A172 (cell line): Measurements from ENCODE around the gene NBPF20. TPM values are rescaled to one million over a fixed set of nuclear protein-coding genes. Genes with fewer than 3 reads are reported as not detected.
A peak's percentile ranks its signal among the peaks of the same experiment; 100 is the strongest.
"Not testable (repeated sequence)": the region's sequence is repeated elsewhere in the genome, so short reads cannot be mapped to it uniquely, and the experiment has no call there.

Experiments
- DNase-seq: peaks from one replicate; pipeline ENCODE4 v3.0.0-alpha.2; 2015; ENCODE audit warnings: low spot score
- total RNA-seq: library from RNA; depleted of rRNA; stranded (reverse); fragments of >200 nt; shearing (Covaris generic); gene quantifications from 2 replicates; pipeline ENCODE4 v1.2.3, GENCODE V29; 2014; rRNA removed

NBPF20 gene
- total RNA-seq, 1 experiment from 2014 or later, result 2.3 TPM

DNA sequence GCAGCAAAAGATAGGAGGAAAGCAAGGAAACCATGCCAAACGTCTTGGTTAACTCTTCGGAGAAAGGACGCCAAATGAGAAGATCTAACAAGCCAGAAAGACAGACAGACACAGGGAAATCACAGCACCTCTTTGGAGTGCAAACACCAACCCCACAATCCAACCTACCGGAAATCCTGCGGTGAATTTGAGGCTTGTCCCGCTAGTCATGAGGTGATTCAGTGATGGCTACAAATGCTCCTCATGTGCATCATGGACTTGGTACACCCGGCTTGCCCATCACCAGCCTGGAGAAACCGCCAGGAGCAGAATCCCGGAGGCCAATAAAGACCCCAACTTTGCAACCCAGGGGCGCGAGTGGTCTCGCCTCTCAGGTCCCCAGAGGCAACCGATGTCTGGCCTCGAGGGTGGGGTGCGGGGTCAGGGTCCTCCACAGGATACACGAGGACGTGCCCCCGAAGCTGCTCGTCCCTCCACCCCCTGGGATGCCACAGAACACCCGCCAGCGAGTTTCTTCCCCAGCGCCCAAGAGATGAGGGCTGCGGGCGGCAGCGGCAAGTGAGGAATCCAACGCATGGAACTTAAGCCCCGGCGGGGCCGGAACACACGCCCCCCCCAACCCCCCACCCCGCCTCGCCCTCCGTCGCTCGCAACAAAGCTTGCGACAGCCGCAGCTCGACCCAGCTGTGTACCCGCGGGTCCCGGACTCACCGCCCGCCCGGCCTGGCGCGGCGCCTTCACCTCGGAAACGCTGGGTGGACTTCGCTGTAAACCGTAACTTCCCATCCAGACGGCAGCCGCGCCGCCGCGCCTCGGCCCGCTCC lies 579 bp downstream of the NBPF20 start:
- peak; percentile 73 for DNase-seq

- DNase-seq, result not testable (repeated sequence)
Measured at GRCh38 chr1:145415149-145415548, 10.3 kb downstream of the NBPF20 start.

GRCh38 chr1:145407266-145407665 lies 18.1 kb downstream of the NBPF20 start:
- not testable (repeated sequence) for DNase-seq

- not testable (repeated sequence) for DNase-seq
Measured at GRCh38 chr1:145404949-145405348, 20.5 kb downstream of the NBPF20 start.

GRCh38 chr1:145400701-145401100 lies 24.7 kb downstream of the NBPF20 start:
- not testable (repeated sequence) for DNase-seq

Other genes with a start within 250 kb of the NBPF20 start
- gene PPIAL4D, start 183.4 kb downstream of the NBPF20 start, total RNA-seq, result not detected in 2 replicates
- gene GPR89A, start 182.4 kb upstream of the NBPF20 start, total RNA-seq, result 37.8 and 76.7 TPM in 2 replicates